Left ventricle myocardium inferior (tissue), 1 donor: ENCODE data around the gene BAG2. TPM values are rescaled to one million over a fixed set of nuclear protein-coding genes. Genes with fewer than 3 reads are reported as not detected.
A peak's percentile ranks its signal among the peaks of the same experiment; 100 is the strongest.

Source experiments
- DNase-seq: peaks from one replicate; pipeline ENCODE4 v3.0.0-alpha.2; 2020
- H3K27ac ChIP-seq: fragments of 200-600 bp; replicated peaks from 2 replicates; pipeline ENCODE4 v1.8.0; 2021
- H3K27me3 ChIP-seq: fragments of 200-600 bp; 2 replicates; pipeline ENCODE4 v1.8.0; 2021; ENCODE audit warnings: low read depth
- H3K36me3 ChIP-seq: fragments of 200-600 bp; 2 replicates; pipeline ENCODE4 v1.8.0; 2021
- H3K4me1 ChIP-seq: fragments of 200-600 bp; 2 replicates; pipeline ENCODE4 v1.8.0; 2021
- H3K4me3 ChIP-seq: fragments of 200-600 bp; 2 replicates; pipeline ENCODE4 v1.8.0; 2021; ENCODE audit warnings: mild to moderate bottlenecking, moderate library complexity
- H3K9me3 ChIP-seq: fragments of 200-600 bp; replicated peaks from 2 replicates; pipeline ENCODE4 v1.8.0; 2021
- CTCF ChIP-seq: fragments of 200-600 bp; IDR thresholded peaks from 2 replicates; pipeline ENCODE4 v1.8.0; 2021; ENCODE audit warnings: antibody characterized with exemption, mild to moderate bottlenecking, borderline replicate concordance
- intact Hi-C: fragments of 100-400 bp; cut with micrococcal nuclease; formaldehyde crosslinking; loops from one replicate; pipeline ENCODE4 v1.11.0; 2022
- total RNA-seq: library from RNA; stranded (reverse); fragmentation: NEBNext Ultra II Directional; extraction: Animal tissue kit (Norgen Biotek cat#: 25700); gene quantifications from one replicate; pipeline ENCODE4 v1.2.1, GENCODE V29; 2021
- donor health status: DM: no; HTN: yes; CAD: no; lungs with severe emphysema.

The BAG2 gene
- total RNA-seq, 1 donor from 2014 or later: 11.2 TPM

GRCh38 chr6:57162028-57162427 lies 10.1 kb upstream of the BAG2 start:
- intact Hi-C loops: no loop called here
- H3K9me3 ChIP-seq: peaks cover 16% of the 10 kb centered on the region
- no peak overlapping the region for H3K4me3 ChIP-seq
- no peak for TF ChIP-seq CTCF
- no peaks in the 10 kb centered on the region for H3K4me1 ChIP-seq
- peaks cover 48% of the 10 kb centered on the region for H3K36me3 ChIP-seq
- DNase-seq: no peak
- H3K27ac ChIP-seq: no peak overlapping the region
- H3K27me3 ChIP-seq: no peaks in the 10 kb centered on the region

- H3K4me1 ChIP-seq: no peaks in the 10 kb centered on the region
- H3K4me3 ChIP-seq: no peak overlapping the region
- no peak for DNase-seq
- H3K36me3 ChIP-seq: peaks cover 48% of the 10 kb centered on the region
- H3K9me3 ChIP-seq: peaks cover 16% of the 10 kb centered on the region
- H3K27ac ChIP-seq: no peak overlapping the region
- H3K27me3 ChIP-seq: no peaks in the 10 kb centered on the region
- TF ChIP-seq CTCF: no peak
- intact Hi-C loops: no loop called here
Observed at GRCh38 chr6:57162516-57162915, 9.6 kb upstream of the BAG2 start.

GRCh38 chr6:57163956-57164355 lies 8.2 kb upstream of the BAG2 start:
- no peak for DNase-seq

GRCh38 chr6:57165080-57165479 lies 7.0 kb upstream of the BAG2 start:
- intact Hi-C loops: no loop called here
- H3K36me3 ChIP-seq: peaks cover 54% of the 10 kb centered on the region

More at GRCh38 chr6:57163956-57164355, 8.2 kb upstream of the BAG2 start:
- Histone ChIP-seq H3K27me3 (no peaks in the 10 kb centered on the region), H3K9me3 (peaks cover 16% of the 10 kb centered on the region), H3K4me3 (no peak overlapping the region), H3K27ac (no peak overlapping the region), H3K4me1 (no peaks in the 10 kb centered on the region), H3K36me3 (peaks cover 54% of the 10 kb centered on the region)
- intact Hi-C loops: no loop called here
- no peak for TF ChIP-seq CTCF

GRCh38 chr6:57173056-57173885 lies 1.1 kb downstream of the BAG2 start:
- no peak for DNase-seq
- Histone ChIP-seq H3K27me3 (no peaks in the 10 kb centered on the region), H3K4me1 (peaks cover 61% of the 10 kb centered on the region), H3K9me3 (no peaks in the 10 kb centered on the region), H3K36me3 (peaks cover 6% of the 10 kb centered on the region), H3K27ac (peak overlapping the region; percentile 95), H3K4me3 (peak overlapping the region; percentile 83)
- TF ChIP-seq CTCF: no peak
- intact Hi-C loops: no loop called here

More at GRCh38 chr6:57165080-57165479, 7.0 kb upstream of the BAG2 start:
- Histone ChIP-seq H3K27me3 (no peaks in the 10 kb centered on the region), H3K9me3 (peaks cover 16% of the 10 kb centered on the region), H3K4me3 (no peak overlapping the region), H3K4me1 (no peaks in the 10 kb centered on the region), H3K27ac (no peak overlapping the region)
- no peak for TF ChIP-seq CTCF
- DNase-seq: no peak
